Femur (tissue), 1 donor: Measurements from ENCODE around the gene GOLGA8M.
"Not testable (repeated sequence)": the region's sequence is repeated elsewhere in the genome, so short reads cannot be mapped to it uniquely, and the experiment has no call there.

ENCODE experiments used
- DNase-seq: peaks from one replicate; pipeline ENCODE4 v3.0.0-alpha.2; 2017

The GOLGA8M gene

DNA sequence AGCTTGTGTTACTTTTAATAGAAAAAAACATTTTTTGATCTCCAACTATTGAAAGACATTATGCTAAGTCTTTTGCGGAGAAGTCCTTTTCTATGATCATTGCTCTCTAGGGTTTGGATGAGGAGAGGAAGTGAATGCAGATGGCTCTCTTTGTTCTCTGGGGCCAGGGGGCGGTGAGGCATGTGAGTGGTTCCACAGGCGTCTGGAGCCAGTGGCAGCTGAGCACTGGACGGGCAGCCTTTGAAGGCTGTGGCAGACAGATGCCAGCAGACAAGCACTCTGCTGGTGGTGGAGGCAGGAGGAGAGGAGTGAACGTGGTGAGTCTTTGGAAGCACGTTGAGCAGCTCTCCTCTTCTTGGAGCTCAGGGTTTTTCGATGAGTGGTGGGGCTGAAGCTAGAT lies 51.5 kb downstream of the GOLGA8M start:
- DNase-seq, result not testable (repeated sequence)

DNA sequence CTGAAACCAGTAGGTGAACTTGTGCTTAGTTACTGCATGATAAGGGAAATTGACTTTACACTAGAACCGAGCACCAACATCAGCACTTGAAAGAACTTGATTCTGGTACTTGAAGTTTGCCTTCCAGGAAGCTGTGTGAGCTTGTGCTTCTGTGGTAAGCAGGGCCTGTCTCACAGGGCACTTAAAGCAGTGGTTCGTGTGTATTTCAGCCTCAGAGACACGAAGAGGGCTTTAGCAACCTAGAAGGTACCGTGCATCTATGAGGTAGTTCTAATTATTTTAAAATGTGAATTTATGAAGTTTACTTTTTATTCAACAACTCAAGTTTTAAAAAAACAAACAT lies 56.2 kb downstream of the GOLGA8M start:
- not testable (repeated sequence) for DNase-seq

DNA sequence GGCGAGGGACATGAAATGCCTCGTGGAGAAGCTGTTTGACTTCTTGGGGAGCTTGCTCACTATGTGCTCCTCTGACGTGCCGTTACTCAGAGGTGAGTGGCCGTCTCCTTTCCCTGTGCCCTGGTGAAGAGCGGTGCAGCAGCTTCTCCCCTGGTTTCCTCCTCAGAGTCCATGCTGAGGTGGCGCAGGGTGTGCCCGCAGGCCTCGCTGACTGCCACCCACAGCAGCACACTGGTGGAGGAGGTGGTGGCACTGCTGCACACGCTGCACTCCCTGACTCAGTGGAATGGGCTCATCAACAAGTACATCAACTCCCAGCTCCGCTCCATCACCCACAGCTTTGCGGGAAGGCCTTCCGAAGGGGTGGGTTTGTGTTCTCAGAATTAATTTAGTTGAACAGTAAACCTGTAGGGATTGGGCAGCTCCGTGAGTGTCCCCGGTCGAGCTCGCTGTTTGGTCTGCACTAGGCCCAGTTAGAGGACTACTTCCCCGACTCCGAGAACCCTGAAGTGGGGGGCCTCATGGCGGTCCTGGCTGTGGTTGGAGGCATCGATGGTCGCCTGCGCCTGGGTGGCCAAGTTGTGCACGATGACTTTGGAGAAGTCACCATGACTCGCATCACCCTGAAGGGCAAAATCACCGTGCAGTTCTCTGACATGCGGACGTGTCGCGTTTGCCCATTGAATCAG lies 56.7 kb downstream of the GOLGA8M start:
- not testable (repeated sequence) for DNase-seq

DNA sequence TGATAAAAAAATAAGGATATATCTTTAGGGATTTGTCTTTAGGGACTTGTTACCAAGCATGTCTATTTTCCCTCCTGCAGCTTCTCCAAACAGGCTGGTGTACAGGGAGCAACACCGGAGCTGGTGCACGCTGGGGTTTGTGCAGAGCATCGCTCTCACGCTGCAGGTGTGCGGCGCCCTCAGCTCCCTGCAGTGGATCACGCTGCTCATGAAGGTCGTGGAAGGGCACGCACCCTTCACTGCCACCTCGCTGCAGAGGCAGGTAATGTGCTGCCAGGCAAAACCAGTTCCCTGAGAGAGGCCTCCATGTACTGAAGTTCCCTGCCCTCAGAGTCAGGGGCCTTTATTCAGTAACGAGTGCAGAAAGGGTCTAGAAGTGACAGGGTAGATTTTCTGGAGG lies 58.0 kb downstream of the GOLGA8M start:
- DNase-seq, result not testable (repeated sequence)

DNA sequence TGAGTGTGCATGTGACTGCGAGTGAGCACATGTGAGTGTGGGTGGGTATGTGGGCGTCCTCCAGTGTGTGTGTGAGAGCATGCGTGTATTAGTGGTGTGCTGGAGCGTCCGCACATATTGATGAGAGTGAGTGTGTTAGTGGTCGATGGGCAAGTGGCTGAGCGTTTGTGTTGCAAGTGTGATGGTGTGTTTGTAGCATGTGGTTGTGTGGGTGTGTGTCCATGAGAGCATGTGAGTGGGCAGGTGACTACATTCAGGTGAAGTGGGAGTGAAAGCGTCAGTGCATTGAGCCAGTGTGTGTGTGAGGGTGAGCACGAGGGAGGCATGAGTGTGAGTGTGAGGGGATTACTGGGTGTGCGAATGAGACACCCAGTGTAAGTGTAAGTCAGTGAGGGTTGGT lies 59.7 kb downstream of the GOLGA8M start:
- DNase-seq, result not testable (repeated sequence)
